Tibial artery (tissue), 4 donors: Measurements from ENCODE around the gene MLLT1.

Experiments used
- DNase-seq, 2 donors: peaks; one replicate each; pipeline ENCODE4 v3.0.0-alpha.2; 2019
- H3K27ac ChIP-seq, 2 donors: fragments of 200-600 bp; sonication (generic) in 1 of 2; 1 replicate in 1 of 2; 2 replicates in 1 of 2; pipeline ENCODE4 v1.5.1; 2018 to 2019; ENCODE audit warnings: mild to moderate bottlenecking in 1 of 2
- H3K27me3 ChIP-seq, 2 donors: fragments of 200-600 bp; sonication (generic) in 1 of 2; one replicate each; pipeline versions ENCODE4 v1.5.1 to v1.6.0; 2016 to 2019
- H3K36me3 ChIP-seq, 3 donors: fragments of 200-600 bp; sonication (generic) in 2 of 3; one replicate each; pipeline ENCODE4 v1.5.1; 2016 to 2019; ENCODE audit warnings: mild to moderate bottlenecking in 2 of 3
- H3K4me1 ChIP-seq, 4 donors: fragments of 200-600 bp; sonication (generic) in 2 of 4; 1 replicate in 3 of 4; 2 replicates in 1 of 4; pipeline ENCODE4 v1.5.1; 2016 to 2019
- H3K4me3 ChIP-seq, 2 donors: fragments of 200-600 bp; sonication (generic) in 1 of 2; 1 replicate in 1 of 2; 2 replicates in 1 of 2; pipeline ENCODE4 v1.5.1; 2018 to 2019; ENCODE audit warnings: mild to moderate bottlenecking in 2 of 2
- H3K9me3 ChIP-seq, 3 donors: fragments of 200-600 bp; sonication (generic) in 1 of 3; one replicate each; pipeline ENCODE4 v1.5.1; 2016 to 2019
- intact Hi-C: fragments of 100-400 bp; cut with DNase I; formaldehyde crosslinking; loops from one replicate; pipeline ENCODE4 v1.15.0; 2023; ENCODE audit warnings: low total_unique reads
- TF ChIP-seq, protein P1 (sequence below), 2 experiments: fragments of 200-600 bp in 1 of 2; fragments of 450-650 bp in 1 of 2; IDR thresholded peaks; one replicate each; pipeline ENCODE4 v1.5.1; 2017 to 2019; ENCODE audit warnings: antibody characterized with exemption in 2 of 2, mild to moderate bottlenecking in 1 of 2, moderate library complexity in 1 of 2

MLLT1 gene

GRCh38 chr19:6267552-6268381 is 12.0 kb downstream of the MLLT1 start:
- H3K36me3 ChIP-seq: peaks cover 20 to 57% (median 41%) of the 10 kb centered on the region in 3 donors
- no peak for DNase-seq
- H3K4me1 ChIP-seq: peaks cover 0 to 34% (median 25%) of the 10 kb centered on the region in 4 donors
- intact Hi-C loops: no loop called here
- H3K4me3 ChIP-seq: no peak overlapping the region
- no peaks in the 10 kb centered on the region for H3K9me3 ChIP-seq
- H3K27ac ChIP-seq: no peak overlapping the region
- TF ChIP-seq, protein P1, sequence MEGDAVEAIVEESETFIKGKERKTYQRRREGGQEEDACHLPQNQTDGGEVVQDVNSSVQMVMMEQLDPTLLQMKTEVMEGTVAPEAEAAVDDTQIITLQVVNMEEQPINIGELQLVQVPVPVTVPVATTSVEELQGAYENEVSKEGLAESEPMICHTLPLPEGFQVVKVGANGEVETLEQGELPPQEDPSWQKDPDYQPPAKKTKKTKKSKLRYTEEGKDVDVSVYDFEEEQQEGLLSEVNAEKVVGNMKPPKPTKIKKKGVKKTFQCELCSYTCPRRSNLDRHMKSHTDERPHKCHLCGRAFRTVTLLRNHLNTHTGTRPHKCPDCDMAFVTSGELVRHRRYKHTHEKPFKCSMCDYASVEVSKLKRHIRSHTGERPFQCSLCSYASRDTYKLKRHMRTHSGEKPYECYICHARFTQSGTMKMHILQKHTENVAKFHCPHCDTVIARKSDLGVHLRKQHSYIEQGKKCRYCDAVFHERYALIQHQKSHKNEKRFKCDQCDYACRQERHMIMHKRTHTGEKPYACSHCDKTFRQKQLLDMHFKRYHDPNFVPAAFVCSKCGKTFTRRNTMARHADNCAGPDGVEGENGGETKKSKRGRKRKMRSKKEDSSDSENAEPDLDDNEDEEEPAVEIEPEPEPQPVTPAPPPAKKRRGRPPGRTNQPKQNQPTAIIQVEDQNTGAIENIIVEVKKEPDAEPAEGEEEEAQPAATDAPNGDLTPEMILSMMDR (IDR thresholded peaks at IDR 0.05): no peak
- H3K27me3 ChIP-seq: no peaks in the 10 kb centered on the region

DNA sequence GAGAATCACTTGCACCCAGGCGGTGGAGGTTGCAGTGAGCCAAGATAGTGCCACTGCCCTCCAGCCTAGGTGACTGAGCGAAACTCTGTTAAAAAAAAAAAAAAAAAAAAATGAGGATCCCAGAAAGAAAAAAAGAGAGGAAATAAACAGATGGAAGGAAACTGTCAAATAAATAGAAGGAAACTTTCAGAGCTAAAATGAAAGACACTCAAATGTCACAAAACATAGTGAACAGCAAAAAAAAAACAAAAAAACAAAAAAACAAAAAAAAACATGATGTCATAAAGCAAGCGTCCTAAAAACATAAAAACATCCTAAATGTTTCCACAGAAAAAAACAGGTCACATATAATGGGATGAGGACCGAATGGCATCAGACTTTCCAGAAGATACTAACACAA is 15.0 kb downstream of the MLLT1 start:
- no peaks in the 10 kb centered on the region for H3K27me3 ChIP-seq
- H3K4me1 ChIP-seq: peaks cover 0 to 10% (median 4%) of the 10 kb centered on the region in 4 donors
- intact Hi-C loops: no loop called here
- no peak for DNase-seq
- no peak overlapping the region for H3K27ac ChIP-seq
- peaks cover 25 to 78% (median 54%) of the 10 kb centered on the region in 3 donors for H3K36me3 ChIP-seq
- H3K4me3 ChIP-seq: no peak overlapping the region
- TF ChIP-seq, protein P1 (IDR thresholded peaks at IDR 0.05): no peak
- no peaks in the 10 kb centered on the region for H3K9me3 ChIP-seq

GRCh38 chr19:6263735-6264444 is 15.9 kb downstream of the MLLT1 start:
- TF ChIP-seq, protein P1 (IDR thresholded peaks at IDR 0.05): no peak
- Histone ChIP-seq H3K27me3 (no peaks in the 10 kb centered on the region), H3K9me3 (no peaks in the 10 kb centered on the region), H3K4me3 (no peak overlapping the region), H3K36me3 (peaks cover 17 to 75% (median 49%) of the 10 kb centered on the region in 3 donors), H3K4me1 (peaks cover 0 to 19% (median 9%) of the 10 kb centered on the region in 4 donors), H3K27ac (no peak overlapping the region)
- DNase-seq: no peak
- intact Hi-C loops: no loop called here

- Histone ChIP-seq H3K27ac (no peak overlapping the region), H3K4me1 (peaks cover 0 to 22% (median 10%) of the 10 kb centered on the region in 4 donors), H3K36me3 (peaks cover 16 to 75% (median 50%) of the 10 kb centered on the region in 3 donors), H3K4me3 (no peak overlapping the region), H3K27me3 (no peaks in the 10 kb centered on the region), H3K9me3 (no peaks in the 10 kb centered on the region)
- intact Hi-C loops: no loop called here
- TF ChIP-seq, protein P1 (IDR thresholded peaks at IDR 0.05): no peak
- DNase-seq: no peak
These were observed 16.5 kb downstream of the MLLT1 start for GRCh38 chr19:6263306-6263705.

DNA sequence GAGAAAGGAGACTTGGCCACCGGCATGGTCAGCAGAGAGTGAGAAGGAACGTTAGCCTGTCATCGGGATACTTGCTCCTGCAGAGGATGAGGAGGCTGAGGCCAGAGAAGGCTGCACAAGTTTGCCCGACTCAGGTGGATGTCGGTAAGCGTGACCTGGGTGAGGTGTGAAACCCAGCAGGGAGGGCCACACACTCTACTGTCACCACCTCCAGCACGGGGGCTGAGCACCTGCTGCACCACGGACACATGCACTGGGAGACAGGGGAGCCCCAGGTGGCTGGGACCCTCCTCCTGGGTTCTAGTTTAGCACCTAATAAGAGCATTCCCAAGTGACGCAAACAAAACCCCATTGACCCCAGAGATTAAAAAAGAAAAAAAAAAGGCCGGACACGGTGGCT is 17.3 kb downstream of the MLLT1 start:
- intact Hi-C loops: no loop called here
- no peak for DNase-seq
- H3K4me3 ChIP-seq: no peak overlapping the region
- no peaks in the 10 kb centered on the region for H3K9me3 ChIP-seq
- H3K4me1 ChIP-seq: peaks cover 0 to 22% (median 10%) of the 10 kb centered on the region in 4 donors
- no peaks in the 10 kb centered on the region for H3K27me3 ChIP-seq
- peaks cover 10 to 69% (median 45%) of the 10 kb centered on the region in 3 donors for H3K36me3 ChIP-seq
- H3K27ac ChIP-seq: no peak overlapping the region
- TF ChIP-seq, protein P1 (IDR thresholded peaks at IDR 0.05): no peak
